Measurements from ENCODE around the gene PCYT1B.
"Not testable (repeated sequence)": the region's sequence is repeated elsewhere in the genome, so short reads cannot be mapped to it uniquely, and the experiment has no call there.

Gene PCYT1B

DNA sequence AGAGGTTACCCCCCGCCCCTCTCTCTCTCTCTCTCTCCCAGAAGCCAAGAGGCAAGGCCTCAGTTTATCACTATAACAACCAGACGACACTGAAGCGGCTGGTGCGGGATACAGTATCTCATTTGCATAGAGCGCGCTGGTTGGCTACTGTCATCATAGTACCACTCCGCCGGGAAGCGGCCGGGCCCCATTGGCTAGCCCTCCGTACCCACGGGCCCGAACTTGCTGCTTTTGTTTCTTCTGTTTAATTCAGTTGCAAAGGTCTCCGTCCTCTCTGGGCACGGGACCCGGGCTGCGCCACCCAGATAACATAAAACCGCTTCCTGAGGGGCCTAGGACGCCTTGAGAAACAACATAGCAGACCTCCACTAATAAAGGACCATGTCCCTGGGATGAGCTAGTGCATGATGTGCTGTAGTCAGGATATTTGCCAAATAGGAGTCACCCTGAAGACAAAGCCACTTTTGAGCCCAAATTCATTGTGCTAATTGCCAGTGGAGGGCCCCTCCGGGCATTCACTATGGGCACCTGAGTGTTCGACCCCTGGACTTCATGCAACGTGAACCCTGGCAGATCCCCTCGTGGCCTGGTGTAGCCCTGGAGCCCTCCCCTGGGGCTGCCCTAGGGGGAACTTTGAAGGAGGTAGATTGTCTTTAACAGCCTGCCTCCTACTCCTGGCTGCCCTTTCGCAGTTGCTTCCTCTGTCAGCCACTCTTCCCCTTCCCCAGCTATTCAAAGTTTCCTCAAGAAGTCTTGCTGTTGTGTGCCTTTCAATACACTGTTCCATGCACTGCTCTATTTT, at the start of gene PCYT1B:
TSS of gene PCYT1B (minus strand) at position 91 of the 802 bp plus-strand sequence. CDS start 242 bp downstream, outside the sequence.
- DNase-seq (ENCODE audit: low spot score), result peak; percentile 19

DNA sequence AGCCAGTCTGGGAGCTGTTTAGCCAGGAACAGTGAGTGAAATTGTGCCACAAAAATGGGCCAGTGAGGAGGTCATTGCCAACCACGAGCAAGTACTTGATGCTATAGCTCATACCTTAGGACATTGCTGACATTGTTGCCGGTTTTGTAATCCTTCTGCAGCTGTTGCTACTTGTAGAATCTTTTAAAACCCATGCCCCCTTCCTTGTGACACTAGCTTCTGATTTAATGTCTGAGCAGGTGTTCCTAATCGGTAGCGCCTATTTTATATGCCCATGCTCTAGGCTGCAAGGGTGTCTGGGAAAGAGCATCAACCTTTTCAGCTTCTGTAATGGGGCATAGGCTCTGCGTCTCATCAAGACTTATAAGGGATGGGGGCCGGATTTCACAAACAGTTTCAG, 49.1 kb upstream of the PCYT1B start:
- DNase-seq (ENCODE audit: low spot score), result no peak

DNA sequence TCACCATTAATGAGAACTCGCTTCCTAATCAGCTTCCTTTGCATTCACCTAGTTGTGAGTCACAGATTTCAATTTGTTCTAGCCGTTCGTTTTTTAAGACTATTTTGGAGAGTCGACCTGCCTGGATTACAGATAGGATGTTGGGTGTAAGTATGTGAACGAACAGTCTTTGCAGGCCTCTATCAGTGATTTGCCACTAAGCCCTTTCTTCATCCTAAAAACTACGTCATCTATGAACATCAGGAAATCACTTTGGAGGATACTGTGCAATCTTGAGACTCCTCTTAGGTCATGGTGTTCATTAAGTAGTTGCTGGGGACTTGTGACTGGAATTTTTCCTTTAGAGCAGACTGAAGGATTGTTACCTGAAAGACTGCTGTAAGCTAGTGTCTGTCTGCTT, 47.7 kb upstream of the PCYT1B start:
- no peak for DNase-seq (ENCODE audit: low spot score)

DNA sequence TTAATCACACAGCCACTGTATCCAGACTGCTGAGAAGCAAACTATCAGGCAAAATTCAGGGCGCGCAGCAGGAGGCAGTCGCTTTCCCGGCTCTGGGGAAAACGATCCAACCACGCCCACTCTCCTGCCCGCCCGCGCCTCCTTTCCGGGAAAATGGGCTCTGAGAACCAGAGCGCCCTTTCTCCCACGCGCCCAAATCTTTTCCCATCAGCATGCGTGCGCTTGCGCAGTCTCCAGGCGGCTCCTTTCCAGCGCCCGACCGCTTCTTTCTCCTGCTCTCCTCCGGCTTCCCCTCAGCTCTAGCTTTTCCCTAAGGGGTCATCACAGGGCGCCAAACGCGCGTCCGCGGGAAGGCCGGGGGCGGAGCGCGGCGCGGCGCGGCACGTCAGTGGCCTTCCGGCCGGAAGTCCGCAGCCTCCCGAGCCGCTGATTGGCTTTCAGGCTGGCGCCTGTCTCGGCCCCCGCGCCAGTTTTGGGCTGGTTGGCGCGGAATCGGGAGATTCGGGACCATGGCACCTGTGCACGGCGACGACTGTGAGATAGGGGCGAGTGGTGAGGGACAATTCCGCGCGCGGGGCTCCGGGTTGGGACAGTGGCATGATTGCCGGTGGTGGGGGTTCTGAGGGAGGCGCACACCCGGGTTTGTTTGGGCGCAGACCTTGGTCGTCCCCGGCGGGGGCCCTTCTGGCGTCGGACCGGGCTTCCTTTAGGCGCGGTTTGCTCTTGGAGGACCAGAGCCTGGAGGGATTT, 46.5 kb upstream of the PCYT1B start, which contains the start of gene POLA1:
TSS of gene POLA1 (plus strand) at position 466 of the 750 bp plus-strand sequence. CDS start at position 510, 44 bp downstream.
- DNase-seq (ENCODE audit: low spot score), result peak; percentile 80

DNA sequence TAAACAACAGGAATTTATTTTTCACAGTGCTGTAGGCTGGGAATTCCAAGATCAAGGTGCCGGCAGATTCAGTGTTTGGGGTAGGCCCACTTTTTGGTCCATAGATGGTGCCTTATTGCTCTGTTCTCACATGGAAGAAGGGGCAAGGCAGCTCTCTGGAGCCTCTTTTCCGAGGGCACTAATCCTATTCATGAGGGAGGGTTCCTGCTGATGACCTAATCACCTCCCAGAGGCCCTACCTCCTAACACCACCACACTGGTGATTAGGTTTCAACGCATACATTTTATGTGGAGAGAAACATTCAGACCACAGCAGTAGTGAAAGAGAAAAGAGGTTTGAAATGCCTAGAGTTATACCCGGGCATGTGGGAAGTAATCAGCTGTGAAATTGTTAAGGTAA, 45.2 kb upstream of the PCYT1B start:
- no peak for DNase-seq (ENCODE audit: low spot score)

DNA sequence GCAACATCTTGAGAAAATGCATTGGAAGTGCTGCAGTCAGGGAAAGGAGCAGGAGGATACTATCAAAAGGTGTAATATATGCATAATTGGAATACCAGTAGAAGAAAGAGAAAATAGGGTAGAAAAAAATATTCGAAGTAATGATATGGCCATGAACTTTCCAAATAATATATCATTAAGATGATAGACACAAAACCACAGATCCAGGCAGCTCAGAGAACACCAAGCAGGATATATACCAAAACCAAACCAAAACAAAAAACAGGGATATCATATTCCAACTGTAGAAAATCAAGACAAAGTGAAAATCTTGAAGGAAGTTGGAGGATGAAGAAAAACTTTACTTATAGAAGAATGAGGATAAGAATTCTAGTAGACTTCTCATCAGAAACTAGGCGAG, 36.9 kb upstream of the PCYT1B start:
- no peak for DNase-seq (ENCODE audit: low spot score)

DNA sequence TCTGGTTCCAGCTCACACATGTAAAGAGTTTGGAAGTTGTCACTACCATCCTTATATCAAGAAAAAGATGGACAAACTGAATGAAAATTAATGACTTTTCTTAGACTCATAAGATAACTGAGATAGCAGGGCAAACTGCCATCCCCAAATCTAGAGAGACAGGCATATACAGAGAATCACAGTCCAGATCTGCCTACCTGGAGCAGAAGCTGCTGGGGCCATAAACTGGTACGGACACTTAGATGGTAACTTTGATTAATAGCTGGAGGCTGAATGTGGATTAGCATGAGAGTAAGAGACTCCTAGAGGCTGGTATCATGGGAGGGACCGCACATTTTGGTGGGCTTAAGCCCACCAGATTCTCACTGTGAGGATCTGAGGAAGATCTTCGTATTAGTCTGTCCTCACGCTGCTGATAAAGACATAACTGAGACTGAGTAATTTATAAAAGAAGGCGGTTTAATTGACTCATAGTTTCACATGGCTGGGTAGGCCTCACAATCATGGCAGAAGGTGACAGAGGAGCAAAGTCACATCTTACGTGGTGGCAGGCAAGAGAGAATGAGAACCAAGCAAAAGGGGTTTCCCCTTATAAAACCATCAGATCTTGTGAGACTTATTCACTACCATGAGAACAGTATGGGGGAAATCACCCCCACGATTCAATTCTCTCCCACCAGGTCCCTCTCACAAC, 35.7 kb upstream of the PCYT1B start:
- no peak for DNase-seq (ENCODE audit: low spot score)

DNA sequence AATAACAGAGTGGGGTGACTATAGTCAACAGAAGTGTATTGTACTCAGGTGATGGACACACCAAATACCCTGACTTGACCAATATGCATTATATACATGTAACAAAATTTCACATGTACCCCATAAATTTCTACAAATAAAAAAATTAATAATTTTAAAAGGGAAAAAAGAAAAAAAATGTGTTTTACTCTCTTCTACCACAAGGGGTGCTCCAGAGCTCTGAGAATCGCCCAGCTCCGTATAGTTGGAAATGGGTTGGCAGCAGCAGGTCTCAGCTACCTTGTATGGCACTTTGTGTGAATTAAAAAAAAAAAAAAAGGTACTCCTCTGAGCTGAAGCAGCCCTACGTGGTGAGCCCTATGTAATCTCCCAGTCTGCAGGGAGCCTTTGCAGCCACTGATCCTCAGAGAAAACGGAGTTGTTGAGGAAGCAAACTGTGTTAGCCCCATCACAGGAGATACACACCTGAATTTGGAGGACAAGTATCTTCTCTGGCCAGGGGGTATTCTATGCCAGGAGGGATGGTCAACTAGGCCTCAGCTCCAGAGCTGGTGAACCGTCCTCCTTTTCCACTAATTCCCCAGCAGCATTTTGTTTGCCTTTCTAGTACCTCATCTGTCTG, 29.4 kb upstream of the PCYT1B start:
- DNase-seq (ENCODE audit: low spot score), result peak; percentile 12

DNA sequence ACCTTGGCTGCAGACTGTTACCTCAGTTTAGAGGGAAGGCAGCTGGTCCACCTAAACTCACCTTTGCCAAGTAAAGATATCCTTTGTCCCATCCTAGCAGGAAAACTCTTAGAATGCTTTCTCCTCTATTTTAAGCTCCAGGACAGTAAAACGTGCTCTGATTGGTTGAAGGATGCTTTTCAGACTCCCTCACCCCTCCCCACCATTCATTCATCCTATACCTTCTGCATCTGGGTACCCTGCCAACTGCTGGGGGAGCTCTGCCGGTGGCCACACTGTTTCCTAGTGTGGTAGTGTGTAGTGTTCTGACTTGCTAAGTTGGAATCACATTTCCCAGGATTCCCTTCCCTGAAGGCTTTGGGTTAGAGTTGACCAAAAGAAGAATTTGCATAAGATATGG, 26.3 kb upstream of the PCYT1B start:
- no peak for DNase-seq (ENCODE audit: low spot score)

DNA sequence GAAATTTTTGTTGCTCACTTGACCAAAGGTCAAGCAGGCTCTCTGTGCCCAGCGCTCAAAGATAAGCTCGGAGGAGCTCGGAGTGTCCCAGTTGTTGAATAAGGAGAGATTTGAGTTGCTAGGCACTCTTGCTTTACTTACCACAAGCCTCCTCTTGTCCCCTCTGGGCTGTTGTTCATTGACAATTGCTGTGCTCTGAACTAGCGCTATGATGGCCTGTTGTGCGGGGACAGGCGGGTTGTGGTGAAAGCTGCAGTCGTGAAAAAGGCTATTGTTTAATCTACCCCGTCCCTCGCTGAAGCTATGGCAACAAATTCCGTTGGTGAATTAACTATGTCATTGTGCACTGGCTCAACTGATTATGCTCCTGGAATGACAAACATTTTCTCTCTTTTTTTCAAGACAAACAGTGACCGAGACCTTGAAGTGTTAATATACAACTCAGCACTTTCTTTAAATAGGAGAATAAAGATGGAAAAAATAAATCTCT, 25.6 kb upstream of the PCYT1B start:
- no peak for DNase-seq (ENCODE audit: low spot score)

DNA sequence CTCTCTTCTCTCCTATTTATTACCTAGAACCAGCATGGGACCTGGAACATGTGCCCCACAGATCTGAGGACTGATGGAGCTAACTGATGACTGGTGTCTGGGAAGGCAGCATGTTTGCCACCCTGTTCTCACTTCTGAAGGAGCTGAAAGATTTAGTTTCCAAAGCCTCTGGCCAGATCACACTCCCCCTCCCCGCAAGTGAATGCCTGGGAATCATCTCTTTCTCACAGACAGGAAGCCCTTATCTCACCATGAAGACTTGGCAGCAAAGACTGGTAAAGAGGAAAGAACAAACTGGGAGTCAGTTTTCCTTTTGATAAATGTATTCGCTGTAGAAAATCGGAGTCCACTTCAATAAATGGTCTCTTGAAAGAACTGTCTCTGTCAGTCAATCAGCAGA, 21.0 kb upstream of the PCYT1B start:
- no peak for DNase-seq (ENCODE audit: low spot score)

DNA sequence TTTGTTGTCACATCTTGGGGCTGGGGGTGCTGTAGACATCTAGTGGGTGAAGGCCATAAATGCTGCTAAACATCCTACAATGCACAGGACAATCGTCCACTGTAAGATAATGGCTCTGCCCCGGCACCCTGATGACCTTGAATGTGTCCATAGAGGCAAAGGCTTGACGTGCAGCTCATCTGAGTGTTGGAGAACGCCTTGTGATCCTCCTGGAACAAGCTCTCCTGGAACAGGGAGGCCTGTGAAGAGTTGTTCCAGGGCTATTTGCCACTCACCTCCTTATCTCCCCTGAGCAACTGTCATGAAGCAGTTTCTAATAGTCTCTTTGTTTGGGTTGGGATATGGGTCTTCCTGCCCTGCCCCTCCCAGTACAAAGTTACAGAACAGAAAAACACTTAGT, 15.2 kb upstream of the PCYT1B start:
- DNase-seq (ENCODE audit: low spot score), result no peak

DNA sequence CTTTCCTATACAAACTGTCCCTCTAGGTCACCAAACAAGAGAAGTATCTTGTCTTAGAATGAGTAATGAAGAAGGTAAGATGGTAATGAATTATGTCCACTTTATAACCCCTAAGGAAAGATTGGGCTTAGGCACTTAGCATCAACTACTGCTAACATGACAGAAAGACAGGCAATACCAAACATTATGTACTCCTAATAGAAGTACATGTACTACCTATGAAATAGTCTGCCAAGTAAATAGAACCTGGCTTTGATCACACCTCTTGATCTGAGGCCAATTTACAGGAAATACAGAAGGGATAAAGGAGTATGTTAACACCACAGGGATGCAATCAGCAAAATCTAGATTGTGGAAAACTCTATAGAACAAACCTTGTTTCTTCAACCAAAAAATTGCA, 14.1 kb upstream of the PCYT1B start:
- DNase-seq (ENCODE audit: low spot score), result no peak

DNA sequence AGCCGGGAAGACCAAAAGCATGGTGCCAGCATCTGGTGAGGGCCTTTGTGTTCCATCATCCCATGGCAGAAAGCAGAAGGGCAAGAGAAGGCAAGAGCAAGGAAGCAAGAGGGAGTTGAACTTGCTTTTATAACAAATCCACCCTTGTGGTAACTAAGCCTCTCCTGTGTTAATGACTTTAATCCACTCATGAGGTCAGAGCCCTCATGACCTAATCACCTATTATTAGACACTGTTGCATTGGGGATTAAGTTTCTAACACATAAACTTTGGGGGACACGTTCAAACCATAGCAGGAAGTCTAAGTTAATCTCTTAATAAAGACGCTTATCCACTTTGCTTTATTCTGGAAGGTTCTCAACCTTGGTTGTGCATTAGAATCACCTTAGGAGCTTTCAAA, 12.5 kb upstream of the PCYT1B start:
- DNase-seq (ENCODE audit: low spot score), result no peak

DNA sequence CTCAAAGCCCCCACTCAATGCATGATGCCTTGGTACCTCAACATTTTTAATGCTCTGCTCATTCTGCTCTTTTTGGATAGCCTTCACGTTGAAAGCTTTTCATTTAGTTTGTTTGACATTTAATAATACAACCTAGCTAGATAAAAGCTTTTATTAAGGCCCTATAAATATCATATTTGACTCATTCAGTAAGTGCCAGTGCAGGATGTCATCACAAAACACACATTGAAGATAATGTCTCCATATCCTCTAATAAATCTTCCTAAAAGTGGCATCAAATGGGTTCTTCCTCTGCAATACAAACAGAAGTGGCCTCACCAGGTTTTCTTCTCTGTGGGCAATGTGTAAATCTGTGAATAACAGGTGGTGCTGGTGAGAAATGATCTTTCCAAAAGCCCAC, 12.0 kb upstream of the PCYT1B start:
- no peak for DNase-seq (ENCODE audit: low spot score)

DNA sequence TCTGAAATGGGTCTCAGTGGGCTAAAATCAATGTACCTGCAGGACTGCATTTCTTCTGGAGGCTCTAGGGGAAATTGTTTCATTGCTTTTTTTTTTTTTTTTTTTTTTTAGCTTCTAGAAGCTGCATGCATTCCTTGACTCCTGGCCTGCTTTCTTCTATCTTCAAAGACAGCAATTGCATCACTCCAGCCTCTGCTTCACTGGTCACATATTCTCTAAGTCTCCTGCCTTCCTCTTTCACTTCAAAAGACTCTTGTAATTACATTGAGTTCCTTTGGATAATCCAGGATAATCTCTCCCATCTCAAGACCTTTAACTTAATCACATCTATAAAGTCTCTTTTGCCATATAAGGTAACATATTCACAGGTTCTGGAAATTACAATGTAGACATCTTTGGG, 11.3 kb upstream of the PCYT1B start:
- no peak for DNase-seq (ENCODE audit: low spot score)

DNA sequence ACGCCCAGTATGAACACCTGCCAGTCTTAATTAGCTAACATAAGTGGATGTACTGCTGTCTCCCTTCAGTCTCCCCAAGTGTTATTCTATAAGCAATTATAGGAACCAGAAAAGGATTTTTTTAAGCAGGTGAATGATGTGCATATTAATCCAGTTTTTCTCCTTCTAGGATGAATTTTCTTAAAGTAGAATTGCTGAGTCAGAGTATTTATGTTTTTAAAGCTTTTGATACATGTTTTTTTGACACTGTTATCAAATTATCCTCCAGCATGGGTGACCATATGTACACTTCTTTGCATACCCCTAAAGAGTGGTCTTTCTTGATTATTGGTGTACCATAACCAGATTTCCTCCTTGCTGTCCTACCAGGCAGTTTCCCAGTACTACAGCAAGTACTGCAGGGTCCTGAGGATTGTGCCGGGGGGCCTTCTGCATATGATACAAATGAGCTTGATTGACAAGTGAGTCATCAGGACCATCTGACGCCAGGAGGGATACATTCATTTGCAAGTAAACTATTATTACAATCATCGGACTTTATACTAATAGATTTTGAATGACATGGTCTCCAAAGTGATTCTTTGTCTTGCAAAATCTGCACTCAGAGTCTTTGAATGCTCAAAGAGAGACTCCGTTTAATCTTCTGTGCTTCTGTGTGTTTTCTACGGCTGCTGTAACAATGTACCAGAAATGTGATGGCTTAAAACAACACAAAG, 10.7 kb upstream of the PCYT1B start:
- DNase-seq (ENCODE audit: low spot score), result no peak

DNA sequence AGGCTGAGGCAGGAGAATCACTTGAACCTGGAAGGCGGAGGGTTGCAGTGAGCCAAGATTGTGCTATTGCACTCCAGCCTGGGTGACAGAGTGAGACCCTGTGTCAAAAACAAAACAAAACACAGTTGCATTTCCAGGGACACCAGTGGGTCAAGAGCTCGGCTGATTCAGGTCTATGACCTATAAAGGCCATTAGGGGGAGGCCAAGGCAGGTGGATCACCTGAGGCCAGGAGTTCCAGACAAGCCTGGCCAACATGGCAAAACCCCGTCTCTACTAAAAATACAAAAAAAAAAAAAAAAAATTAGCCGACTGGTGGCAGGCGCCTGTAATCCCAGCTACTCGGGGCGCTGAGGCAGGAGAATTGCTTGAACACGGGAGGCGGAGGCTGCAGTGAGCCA, 8.5 kb upstream of the PCYT1B start:
- not testable (repeated sequence) for DNase-seq (ENCODE audit: low spot score)

DNA sequence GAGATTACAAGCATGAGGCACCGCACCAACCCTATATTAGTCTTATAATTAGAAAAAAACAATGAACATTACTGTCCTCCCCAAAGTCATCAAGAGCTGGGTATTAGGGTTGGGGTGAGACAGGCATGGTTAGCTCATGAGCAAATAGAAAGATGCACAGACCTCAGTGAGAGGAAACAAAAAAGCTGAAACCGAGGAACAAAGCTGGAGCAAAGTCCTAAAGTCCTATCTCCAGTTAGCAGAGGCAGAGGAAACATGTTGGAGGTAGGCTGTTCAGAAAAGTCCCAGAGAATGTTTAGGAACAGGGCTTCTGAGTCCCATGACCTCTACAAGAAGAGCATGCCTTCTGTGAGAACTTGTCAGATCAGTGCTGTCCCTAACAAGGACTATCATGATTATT, 4.6 kb upstream of the PCYT1B start:
- DNase-seq (ENCODE audit: low spot score), result no peak

DNA sequence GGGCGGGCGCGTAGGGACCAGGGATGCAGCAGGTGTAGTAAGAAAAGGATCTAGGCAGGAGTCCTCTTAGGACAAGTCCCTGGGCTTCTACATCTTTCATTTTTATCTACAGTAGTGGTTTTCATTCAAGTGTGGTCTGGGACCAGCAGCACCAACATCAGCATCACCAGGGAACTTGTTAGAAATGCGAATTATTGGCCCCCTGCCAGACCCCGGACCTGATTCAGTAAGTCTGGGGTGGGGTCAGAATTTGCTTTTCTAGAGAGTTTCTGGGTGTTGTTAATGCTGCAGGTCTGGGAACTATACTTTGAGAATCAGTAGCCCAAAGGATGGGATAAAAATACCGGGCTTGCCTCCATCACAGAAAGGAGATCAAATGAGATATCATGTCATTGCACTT, 1.3 kb upstream of the PCYT1B start:
- no peak for DNase-seq (ENCODE audit: low spot score)

DNA sequence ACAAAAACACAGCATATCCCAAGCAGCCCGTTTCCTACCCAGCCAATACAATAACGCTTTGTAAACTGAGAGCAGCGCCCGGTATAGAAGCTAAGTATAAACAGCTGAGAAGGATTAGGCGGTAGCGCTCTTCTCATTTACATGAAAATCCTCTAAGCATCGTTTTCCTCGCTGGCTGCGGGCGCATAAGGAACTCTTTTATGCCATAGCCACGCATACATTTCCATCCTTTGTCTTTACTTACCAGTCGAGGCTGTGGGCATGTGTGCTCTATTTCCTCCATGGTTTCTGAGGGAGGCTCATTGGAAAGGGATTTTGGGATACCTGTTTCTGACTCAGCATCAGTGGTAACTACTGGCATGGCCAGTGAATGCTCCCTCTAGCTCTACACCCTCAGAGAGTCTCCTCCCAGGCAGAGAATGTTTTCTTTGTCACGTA, 383 bp downstream of the PCYT1B start:
- no peak for DNase-seq (ENCODE audit: low spot score)
